NCI-H526 treated with DMSO at 0.1 percent for 48 hours (cell line): ENCODE measurements around the gene CCDC40.

Experiments used
- DNase-seq: peaks from one replicate; lab custom pipeline; 2025; lab: John Stamatoyannopoulos, UW

The CCDC40 gene

GRCh38 chr17:80116276-80116920 is 80.0 kb downstream of the CCDC40 start:
- no peak for DNase-seq

DNA sequence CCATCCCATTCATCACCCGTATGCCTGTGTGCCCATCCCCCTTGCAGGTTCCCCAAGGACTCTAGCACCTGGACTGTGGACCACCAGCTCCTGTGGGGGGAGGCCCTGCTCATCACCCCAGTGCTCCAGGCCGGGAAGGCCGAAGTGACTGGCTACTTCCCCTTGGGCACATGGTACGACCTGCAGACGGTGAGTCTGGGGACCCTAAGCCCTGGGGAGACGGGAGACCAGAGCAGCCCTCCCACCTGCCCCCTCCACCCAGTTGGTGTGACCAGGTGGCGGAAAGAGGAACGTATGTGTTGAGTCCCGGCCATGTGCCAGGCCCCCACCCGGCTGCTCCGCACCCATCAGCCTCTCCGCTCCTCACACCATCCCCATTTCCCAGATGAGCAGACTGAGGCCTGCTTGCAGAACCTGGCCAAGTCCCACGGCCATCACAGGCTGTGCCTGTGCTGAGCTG is 80.5 kb downstream of the CCDC40 start:
- no peak for DNase-seq

GRCh38 chr17:80117491-80118401 is 81.3 kb downstream of the CCDC40 start:
- DNase-seq, result no peak

DNA sequence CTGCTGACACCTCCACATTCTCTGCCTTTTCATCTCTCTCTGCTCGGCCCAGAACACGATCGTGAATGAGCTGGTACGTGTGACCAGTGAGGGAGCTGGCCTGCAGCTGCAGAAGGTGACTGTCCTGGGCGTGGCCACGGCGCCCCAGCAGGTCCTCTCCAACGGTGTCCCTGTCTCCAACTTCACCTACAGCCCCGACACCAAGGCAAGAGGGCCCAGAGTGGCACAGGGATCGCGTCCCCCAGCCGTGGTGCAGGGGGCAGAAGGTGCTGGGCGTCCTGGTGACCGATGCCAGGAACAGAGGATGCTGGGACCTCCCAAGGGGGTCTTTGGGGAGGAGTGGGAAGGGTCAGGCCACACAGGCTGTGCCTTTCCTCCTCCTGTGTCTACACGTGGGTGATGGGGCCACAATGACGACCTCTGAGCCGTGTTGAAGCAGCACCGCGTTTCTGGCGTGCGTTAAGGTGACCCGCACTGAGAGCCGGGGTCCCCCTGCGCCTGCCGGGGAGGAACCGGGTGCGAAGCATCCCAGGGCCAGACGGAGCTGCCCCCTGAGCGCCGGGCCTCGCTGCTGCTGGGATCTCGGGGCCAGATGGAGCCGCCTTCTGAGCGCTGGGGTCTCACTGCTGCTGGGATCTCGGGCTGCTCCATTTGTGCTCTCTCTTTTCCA is 82.3 kb downstream of the CCDC40 start:
- DNase-seq, result no peak

GRCh38 chr17:80119271-80119791 is 82.9 kb downstream of the CCDC40 start:
- DNase-seq, result no peak

- DNase-seq, result no peak
These were observed 83.4 kb downstream of the CCDC40 start for GRCh38 chr17:80119839-80120238.

- DNase-seq, result no peak
These were observed 85.7 kb downstream of the CCDC40 start for GRCh38 chr17:80122026-80122575.

DNA sequence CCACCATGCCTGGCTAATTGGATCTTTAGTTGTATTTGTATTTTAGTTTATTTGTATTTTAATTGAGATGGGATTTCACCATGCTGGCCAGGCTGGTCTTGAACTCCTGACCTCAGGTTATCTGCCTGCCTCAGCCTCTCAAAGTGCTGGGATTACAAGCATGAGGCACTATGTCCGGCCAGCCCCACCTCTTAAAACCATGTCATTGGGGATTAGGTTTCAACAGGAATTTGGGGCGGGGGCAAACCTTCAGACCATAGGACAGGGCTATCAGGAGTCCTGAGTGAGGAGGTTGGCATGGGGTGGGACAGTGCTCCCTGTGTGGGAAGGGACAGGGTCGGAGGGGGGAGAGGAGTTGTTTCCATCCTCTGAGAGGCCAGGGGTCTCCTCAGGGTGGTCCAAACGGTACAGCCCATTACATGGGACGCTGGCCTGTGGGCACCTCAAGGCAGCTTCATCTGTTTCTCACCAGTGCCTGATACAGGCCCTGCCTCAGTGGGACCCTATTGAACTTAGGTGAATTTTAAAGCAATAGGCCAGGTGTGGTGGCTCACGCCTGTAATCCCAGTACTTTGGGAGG is 86.6 kb downstream of the CCDC40 start:
- no peak for DNase-seq

DNA sequence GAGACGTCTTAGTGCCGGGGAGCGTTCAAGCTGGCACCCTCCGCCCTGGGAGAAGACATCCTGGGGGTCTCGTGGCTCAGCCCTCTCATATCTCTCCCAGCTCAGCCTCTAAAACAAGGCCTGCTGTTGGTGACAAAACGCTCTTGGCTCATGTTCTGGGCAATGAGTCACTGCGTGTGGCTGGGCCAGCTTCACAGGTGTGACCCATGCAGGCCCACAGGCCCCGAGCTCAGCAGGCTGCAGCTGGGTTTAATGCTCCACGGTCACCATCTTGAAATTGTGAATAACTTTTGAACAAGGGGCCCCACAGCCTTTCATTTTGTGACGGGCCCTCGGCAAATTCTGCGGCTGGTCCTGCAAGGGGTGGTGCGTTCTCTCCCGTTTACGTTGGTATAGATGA is 87.3 kb downstream of the CCDC40 start:
- DNase-seq, result no peak

GRCh38 chr17:80124351-80124981 is 88.0 kb downstream of the CCDC40 start:
- peak; percentile 16 for DNase-seq

DNA sequence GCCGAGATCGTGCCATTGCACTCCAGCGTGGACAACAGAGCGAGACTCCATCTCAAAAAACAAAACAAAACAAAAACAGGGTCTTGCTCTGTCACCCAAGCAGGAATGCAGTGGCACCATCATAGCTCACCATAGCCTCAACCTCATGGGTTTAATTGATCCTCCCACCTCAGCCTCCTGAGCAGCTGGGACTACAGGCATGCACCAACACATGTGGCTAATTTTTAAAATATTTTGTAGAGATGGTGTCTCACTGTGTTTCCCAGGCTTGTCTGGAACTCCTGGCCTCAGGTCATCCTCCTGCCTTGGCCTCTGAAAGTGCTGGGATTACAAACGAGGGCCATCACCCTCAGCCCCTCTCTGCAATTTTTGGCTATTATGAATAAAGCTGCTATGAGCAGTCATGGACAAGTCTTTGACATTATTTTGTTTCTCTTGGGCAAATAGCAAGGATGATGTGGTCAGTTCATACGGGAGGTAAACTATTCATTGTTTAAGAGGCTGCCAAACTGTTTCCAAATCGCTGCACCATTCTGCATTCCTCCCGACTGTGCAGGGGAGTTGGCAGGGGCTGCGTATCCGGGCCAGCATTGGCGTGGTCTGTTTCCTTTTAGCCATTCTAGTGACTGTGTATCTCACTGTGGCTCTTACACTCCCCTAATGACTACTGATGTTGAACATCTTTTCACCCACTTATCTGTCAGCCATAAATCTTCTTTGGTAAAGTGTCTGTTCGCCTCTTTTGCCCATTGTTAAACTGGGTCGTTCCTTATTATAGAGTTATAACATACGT is 89.4 kb downstream of the CCDC40 start:
- DNase-seq, result no peak

DNA sequence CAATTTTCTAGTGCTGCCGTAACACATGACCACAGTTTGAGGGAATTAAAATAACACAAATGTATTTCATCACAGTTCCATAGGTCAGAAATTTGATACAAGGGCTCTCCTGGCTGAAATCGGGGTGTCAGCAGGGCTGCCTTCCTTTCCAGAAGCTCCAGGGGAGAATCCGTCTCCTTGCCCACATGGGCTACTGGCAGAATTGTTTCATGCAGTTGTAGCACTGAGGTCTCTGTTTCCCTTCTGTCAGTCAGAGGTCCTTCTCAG is 89.9 kb downstream of the CCDC40 start:
- DNase-seq, result no peak

DNA sequence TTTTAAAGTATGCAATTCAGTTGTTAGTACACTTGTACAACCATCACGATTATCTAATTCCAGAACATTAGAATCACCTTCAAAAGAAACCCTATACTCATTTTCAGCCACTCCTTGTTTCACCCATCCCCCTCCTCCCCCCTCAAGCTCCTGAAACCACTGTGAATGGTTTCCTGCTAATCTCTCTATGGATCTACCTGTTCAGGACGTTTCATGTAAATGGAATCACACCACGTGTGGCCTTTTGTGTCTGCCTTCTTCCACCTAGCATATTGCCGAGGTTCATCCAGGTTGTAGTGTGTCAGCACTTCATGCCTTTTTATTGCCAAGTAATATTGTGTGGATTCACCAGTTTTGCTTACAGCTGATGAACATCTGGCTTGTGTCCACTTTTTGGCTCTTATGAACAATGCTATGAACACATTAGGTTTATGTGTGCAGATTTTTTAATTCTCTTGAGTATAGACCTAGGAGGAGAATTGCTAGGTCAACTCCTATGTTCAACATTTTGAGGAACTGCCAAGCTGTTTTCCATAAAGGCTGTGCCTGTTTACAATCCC is 92.6 kb downstream of the CCDC40 start:
- no peak for DNase-seq

DNA sequence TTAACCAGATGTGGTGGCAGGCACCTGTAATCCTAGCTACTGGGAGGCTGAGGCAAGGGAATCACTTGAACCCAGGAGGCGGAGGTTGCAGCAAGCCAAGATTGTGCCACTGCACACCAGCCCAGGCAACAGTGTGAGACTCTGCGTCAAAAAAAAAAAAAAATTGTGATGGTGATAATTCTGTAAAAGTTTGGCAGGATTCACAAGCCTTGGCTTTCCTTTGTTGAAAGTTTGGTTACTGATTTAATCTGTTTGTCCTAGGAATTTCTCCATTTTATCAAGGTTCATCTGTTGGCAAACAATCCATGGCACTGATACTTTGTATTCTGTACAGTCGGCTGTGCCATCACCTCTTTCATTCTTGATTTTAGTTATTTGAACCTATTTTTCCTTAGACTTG is 94.5 kb downstream of the CCDC40 start:
- DNase-seq, result no peak

DNA sequence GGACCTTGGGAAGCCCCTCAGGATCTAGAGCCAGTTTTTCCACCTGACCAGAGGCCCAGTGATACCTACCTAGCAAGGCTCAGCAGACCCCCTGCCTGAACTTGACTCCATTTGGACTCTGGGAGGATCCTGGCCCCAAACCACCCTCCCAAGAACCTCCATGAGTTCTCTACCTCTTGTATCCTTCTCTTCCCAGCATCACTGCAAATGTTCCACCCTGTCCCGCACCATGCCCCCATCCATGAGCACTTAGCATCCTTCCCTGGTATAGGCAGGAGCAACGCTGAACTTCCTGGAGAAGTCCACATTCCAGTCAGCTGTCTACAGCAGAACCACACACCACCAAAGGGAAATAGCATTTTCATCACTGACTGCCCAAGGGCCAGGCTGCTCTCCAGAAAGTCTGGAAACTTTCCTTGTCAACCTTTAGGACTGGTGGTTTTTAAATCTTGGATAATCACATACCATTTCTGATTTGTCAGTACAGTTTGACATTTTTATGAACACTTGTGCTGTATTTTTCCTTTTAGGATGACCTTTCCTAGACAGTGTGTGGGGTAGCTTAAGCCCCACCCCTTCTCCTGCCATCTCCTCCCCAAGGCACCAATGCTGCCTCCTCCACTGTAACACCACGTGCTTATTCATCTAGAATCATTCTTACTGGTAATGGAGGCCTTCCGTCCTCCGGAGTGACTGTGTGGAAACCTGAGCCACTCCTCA is 96.6 kb downstream of the CCDC40 start:
- no peak for DNase-seq

- DNase-seq, result no peak
These were observed 97.2 kb downstream of the CCDC40 start for GRCh38 chr17:80133626-80133970.

DNA sequence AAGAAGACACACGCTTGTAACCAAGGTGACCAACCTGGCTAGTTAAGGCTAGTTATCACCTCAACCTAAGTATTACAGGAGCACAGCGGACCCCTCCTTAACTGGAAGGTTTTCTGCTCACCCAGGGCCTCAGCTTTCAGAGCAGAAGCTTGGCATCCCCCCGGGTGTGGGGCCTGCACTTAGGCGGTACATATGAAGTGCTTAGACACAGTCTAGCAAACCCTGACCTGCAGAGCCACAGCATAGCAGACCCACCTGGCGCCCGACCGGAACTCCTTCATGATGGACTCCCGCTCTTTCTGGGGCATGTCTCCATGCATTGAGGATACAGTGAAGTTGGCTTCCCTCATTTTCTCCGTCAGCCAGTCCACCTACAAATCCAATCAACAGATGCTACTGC is 100.7 kb downstream of the CCDC40 start:
- no peak for DNase-seq

GRCh38 chr17:80138856-80139426 is 102.5 kb downstream of the CCDC40 start:
- no peak for DNase-seq

- no peak for DNase-seq
These were observed 105.2 kb downstream of the CCDC40 start for GRCh38 chr17:80141463-80142165.
